MM.1S (cell line): ENCODE data around the gene RBL2.

Experiments
- DNase-seq: peaks from one replicate; pipeline ENCODE4 v3.0.0-alpha.2; 2015
- H2AFZ ChIP-seq: fragments of 300-600 bp; sonication (generic); 2 replicates; pipeline ENCODE4 v1.6.0; 2016; ENCODE audit warnings: antibody characterized with exemption, low read length
- H3F3A ChIP-seq: fragments of 300-600 bp; sonication (generic); 2 replicates; pipeline ENCODE4 v1.6.1; 2016; ENCODE audit warnings: mild to moderate bottlenecking, antibody characterized with exemption, low read length, moderate library complexity, mixed read lengths; ENCODE audit not compliant: insufficient read depth
- H3K27ac ChIP-seq: fragments of 300-600 bp; sonication (generic); 2 replicates; pipeline ENCODE4 v1.5.1; 2016; ENCODE audit warnings: mild to moderate bottlenecking, low read length
- H3K27me3 ChIP-seq: fragments of 300-600 bp; sonication (generic); replicated peaks from 2 replicates; pipeline ENCODE4 v1.6.0; 2016; ENCODE audit warnings: low read length; ENCODE audit not compliant: insufficient read depth
- H3K36me3 ChIP-seq: fragments of 300-600 bp; sonication (generic); replicated peaks from 2 replicates; pipeline ENCODE4 v1.6.1; 2016; ENCODE audit warnings: mild to moderate bottlenecking, low read length, mixed read lengths; ENCODE audit not compliant: insufficient read depth
- H3K4me1 ChIP-seq: fragments of 300-600 bp; sonication (generic); 2 replicates; pipeline ENCODE4 v1.6.1; 2016; ENCODE audit warnings: low read length, mixed read lengths
- H3K4me2 ChIP-seq: fragments of 300-600 bp; sonication (generic); 2 replicates; pipeline ENCODE4 v1.6.0; 2016; ENCODE audit warnings: low read depth, low read length
- H3K4me3 ChIP-seq: fragments of 300-600 bp; sonication (generic); 2 replicates; pipeline ENCODE4 v1.5.1; 2016; ENCODE audit warnings: low read length, mixed read lengths
- H3K79me2 ChIP-seq: fragments of 300-600 bp; sonication (generic); 2 replicates; pipeline ENCODE4 v1.6.1; 2016; ENCODE audit warnings: mixed run types, low read length, mixed read lengths
- H3K9ac ChIP-seq: fragments of 300-600 bp; sonication (generic); 2 replicates; pipeline ENCODE4 v1.6.1; 2016; ENCODE audit warnings: low read length, mixed read lengths
- H3K9me2 ChIP-seq: fragments of 300-600 bp; sonication (generic); replicated peaks from 2 replicates; pipeline ENCODE4 v1.6.1; 2016; ENCODE audit warnings: mild to moderate bottlenecking, low read length, mixed read lengths; ENCODE audit not compliant: insufficient read depth
- H3K9me3 ChIP-seq: fragments of 300-600 bp; sonication (generic); replicated peaks from 2 replicates; pipeline ENCODE4 v1.6.1; 2016; ENCODE audit warnings: mild to moderate bottlenecking, low read length, mixed read lengths; ENCODE audit not compliant: insufficient read depth
- H4K20me1 ChIP-seq: fragments of 300-600 bp; sonication (generic); 2 replicates; pipeline ENCODE4 v1.6.1; 2016; ENCODE audit warnings: mild to moderate bottlenecking, low read length, moderate library complexity, mixed read lengths; ENCODE audit not compliant: insufficient read depth
- EZH2 ChIP-seq: fragments of 300-600 bp; sonication (generic); optimal IDR thresholded peaks from 2 replicates; pipeline ENCODE3; 2017; ENCODE audit warnings: low read depth, mild to moderate bottlenecking, antibody characterized with exemption, low read length, mixed read lengths
- EZH2phosphoT487 ChIP-seq: fragments of 300-600 bp; sonication (generic); IDR thresholded peaks from 2 replicates; pipeline ENCODE4 v1.6.1; 2018; ENCODE audit warnings: antibody characterized with exemption, low read length
- TF ChIP-seq, protein P1 (sequence below): fragments of 300-600 bp; sonication (generic); IDR thresholded peaks from 2 replicates; pipeline ENCODE4 v1.5.1; 2016; ENCODE audit warnings: antibody characterized with exemption, low read length, mixed read lengths

Gene RBL2

DNA sequence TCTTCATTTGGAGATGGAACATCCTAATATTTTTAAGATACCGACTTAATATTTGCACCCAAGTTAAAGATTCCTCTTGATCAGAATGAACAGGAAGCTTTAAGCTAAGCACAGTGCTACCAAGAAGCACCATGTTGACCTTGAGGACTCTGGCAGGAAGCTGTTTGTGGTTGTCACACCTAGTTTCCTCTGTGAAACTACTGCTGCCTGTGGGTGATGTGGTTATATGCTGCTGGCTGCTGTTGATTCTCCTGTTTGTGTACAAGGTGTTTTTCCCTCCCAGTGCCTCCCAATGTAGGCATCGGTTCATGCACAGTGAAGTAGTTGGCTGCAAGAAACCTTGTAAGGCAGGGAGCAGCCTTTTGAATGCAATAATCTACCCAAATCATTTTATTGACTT lies 23.4 kb downstream of the RBL2 start:
- H3K27ac ChIP-seq, result peak overlapping the region; percentile 88
- H3K4me3 ChIP-seq, result no peak overlapping the region; the same call in 1 of the 2 replicates
- peak overlapping the region; percentile 66 for H3K4me2 ChIP-seq

DNA sequence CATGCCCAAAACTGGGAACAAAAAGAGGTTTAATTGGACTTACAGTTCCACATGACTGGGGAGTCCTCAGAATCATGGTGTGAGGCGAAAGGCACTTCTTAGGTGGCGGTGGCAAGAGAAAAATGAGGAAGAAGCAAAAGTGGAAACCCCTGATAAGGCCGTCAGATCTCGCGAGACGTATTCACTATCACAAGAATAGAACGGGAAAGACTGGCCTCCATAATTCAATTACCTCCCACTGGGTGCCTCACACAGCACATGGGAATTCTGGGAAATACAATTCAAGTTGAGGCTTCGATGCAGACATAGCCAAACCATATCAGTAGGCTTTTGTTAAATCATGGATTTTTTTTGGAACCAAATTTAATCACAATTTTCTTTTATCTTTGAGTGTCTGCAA lies 24.4 kb downstream of the RBL2 start:
- Histone ChIP-seq H3K9me2 (no peaks in the 10 kb centered on the region), H3K4me1 (peaks cover 36% of the 10 kb centered on the region), H3K79me2 (peaks cover 7% of the 10 kb centered on the region; the same call in 1 of the 2 replicates), H3K4me2 (peak overlapping the region; percentile 66), H3K9ac (no peak overlapping the region), H3K9me3 (no peaks in the 10 kb centered on the region), H4K20me1 (no peaks in the 10 kb centered on the region), H2AFZ (no peak overlapping the region), H3K27me3 (no peaks in the 10 kb centered on the region), H3F3A (peaks cover 34% of the 10 kb centered on the region), H3K4me3 (no peak overlapping the region), H3K27ac (peak overlapping the region; percentile 88; the same call in 1 of the 2 replicates), H3K36me3 (peaks cover 25% of the 10 kb centered on the region; the same call in 1 of the 2 replicates)
- TF ChIP-seq, protein P1, sequence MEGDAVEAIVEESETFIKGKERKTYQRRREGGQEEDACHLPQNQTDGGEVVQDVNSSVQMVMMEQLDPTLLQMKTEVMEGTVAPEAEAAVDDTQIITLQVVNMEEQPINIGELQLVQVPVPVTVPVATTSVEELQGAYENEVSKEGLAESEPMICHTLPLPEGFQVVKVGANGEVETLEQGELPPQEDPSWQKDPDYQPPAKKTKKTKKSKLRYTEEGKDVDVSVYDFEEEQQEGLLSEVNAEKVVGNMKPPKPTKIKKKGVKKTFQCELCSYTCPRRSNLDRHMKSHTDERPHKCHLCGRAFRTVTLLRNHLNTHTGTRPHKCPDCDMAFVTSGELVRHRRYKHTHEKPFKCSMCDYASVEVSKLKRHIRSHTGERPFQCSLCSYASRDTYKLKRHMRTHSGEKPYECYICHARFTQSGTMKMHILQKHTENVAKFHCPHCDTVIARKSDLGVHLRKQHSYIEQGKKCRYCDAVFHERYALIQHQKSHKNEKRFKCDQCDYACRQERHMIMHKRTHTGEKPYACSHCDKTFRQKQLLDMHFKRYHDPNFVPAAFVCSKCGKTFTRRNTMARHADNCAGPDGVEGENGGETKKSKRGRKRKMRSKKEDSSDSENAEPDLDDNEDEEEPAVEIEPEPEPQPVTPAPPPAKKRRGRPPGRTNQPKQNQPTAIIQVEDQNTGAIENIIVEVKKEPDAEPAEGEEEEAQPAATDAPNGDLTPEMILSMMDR, result no peak
- TF ChIP-seq EZH2phosphoT487 (no peak), EZH2 (no peak)
- no peak for DNase-seq

More for the DNA sequence above, 23.4 kb downstream of the RBL2 start:
- peak; percentile 94 for DNase-seq
- Histone ChIP-seq H3F3A (peaks cover 29% of the 10 kb centered on the region), H3K9me2 (no peaks in the 10 kb centered on the region), H3K79me2 (peaks cover 7% of the 10 kb centered on the region; the same call in 1 of the 2 replicates), H4K20me1 (no peaks in the 10 kb centered on the region), H3K9me3 (no peaks in the 10 kb centered on the region), H2AFZ (no peak overlapping the region), H3K4me1 (peaks cover 36% of the 10 kb centered on the region), H3K36me3 (peaks cover 25% of the 10 kb centered on the region; the same call in 1 of the 2 replicates), H3K27me3 (no peaks in the 10 kb centered on the region), H3K9ac (peak overlapping the region; percentile 39)
- no peak for TF ChIP-seq EZH2phosphoT487

DNA sequence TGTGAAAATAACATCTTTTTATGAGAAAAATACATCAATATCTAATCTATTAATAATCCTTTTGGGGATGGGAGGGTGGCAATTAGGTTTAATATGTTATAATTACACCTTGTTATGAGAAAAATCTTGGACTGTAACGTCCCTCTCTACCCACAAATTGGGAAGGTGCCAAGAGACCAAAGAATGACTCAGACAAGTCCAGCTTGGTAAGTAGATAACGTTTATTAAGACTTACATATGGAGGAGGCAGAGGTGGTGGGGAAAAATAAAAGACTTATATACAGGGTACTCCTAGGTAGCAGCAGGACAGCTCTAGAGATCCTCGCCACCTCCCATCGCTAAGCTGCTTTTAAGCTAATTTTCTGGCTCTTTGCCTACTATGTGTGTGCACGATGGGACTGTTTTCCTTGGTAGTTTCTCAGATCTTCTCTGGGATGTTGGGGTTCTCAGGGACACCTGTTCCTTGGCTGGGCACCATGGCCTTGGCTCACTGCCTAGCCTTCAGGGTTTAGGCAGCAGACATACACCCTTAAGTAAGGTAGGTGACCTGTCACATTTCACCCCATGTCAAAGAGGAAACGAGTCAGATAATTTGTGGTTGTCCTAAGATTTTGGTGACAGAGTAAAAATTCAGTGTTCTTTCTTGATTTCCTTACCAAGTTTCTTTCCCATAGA lies 31.5 kb downstream of the RBL2 start:
- TF ChIP-seq, protein P1, result no peak
- no peak for TF ChIP-seq EZH2phosphoT487
- TF ChIP-seq EZH2, result no peak
- no peak overlapping the region for H3K9ac ChIP-seq
- H2AFZ ChIP-seq, result no peak overlapping the region
- no peak overlapping the region; the same call in 1 of the 2 replicates for H3K4me2 ChIP-seq
- peaks cover 12% of the 10 kb centered on the region; the same call in 1 of the 2 replicates for H3K36me3 ChIP-seq
- H3K4me3 ChIP-seq, result no peak overlapping the region
- no peaks in the 10 kb centered on the region for H3K79me2 ChIP-seq
- H3F3A ChIP-seq, result peaks cover 7% of the 10 kb centered on the region; the same call in 1 of the 2 replicates
- no peaks in the 10 kb centered on the region for H4K20me1 ChIP-seq
- H3K9me2 ChIP-seq, result no peaks in the 10 kb centered on the region
- H3K4me1 ChIP-seq, result no peaks in the 10 kb centered on the region
- no peaks in the 10 kb centered on the region for H3K27me3 ChIP-seq
- no peaks in the 10 kb centered on the region for H3K9me3 ChIP-seq
- H3K27ac ChIP-seq, result no peak overlapping the region
- DNase-seq, result peak; percentile 10

DNA sequence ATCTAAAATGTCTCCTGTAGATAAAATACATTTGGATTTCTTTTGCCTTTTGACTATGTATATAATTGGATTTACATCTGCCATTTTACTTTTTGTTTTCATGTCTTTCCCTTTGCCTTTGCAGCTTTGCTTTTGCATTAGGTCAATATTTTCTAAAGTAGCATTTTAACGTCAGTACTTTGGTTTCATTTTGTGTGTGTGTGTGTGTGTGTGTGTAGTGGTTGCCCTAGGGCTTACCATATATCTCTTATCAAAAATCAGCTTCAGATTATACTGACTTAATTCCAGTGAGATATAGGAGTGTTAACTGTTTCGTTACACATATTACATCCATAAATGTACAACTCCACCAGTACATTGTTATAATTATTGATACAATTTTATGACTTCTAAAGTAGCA lies 42.6 kb downstream of the RBL2 start:
- no peak for DNase-seq
- no peak overlapping the region for H2AFZ ChIP-seq
- H3K4me1 ChIP-seq, result no peaks in the 10 kb centered on the region
- H3K9ac ChIP-seq, result no peak overlapping the region
- no peaks in the 10 kb centered on the region for H3K9me3 ChIP-seq
- no peak overlapping the region for H3K27ac ChIP-seq
- 0 out of 2 replicates have a peak, but pooled peaks cover 4% of the 10 kb centered on the region for H3K79me2 ChIP-seq
- no peak overlapping the region for H3K4me2 ChIP-seq
- no peaks in the 10 kb centered on the region for H3F3A ChIP-seq
- no peaks in the 10 kb centered on the region for H3K9me2 ChIP-seq
- H3K36me3 ChIP-seq, result 0 out of 2 replicates have a peak, but pooled peaks cover 3% of the 10 kb centered on the region
- H3K27me3 ChIP-seq, result no peaks in the 10 kb centered on the region
- H3K4me3 ChIP-seq, result no peak overlapping the region
- H4K20me1 ChIP-seq, result no peaks in the 10 kb centered on the region
- TF ChIP-seq EZH2phosphoT487, result no peak
- TF ChIP-seq, protein P1, result no peak
- TF ChIP-seq EZH2, result no peak
